Stimulated activated CD8-positive, alpha-beta memory T cell treated with anti-CD3 and anti-CD28 coated beads, Interleukin-15, amount 100 ng/mL, for 4 hours (primary cell): ENCODE results near the gene NRP1.

Experiments used
- DNase-seq, 2 donors: peaks; one replicate each; pipeline ENCODE4 v3.0.0-alpha.2; 2020; ENCODE audit warnings: low read depth in 2 of 2

Gene NRP1

GRCh38 chr10:33183655-33184054, 150.8 kb downstream of the NRP1 start:
- DNase-seq: no peak

- no peak for DNase-seq
Measured at GRCh38 chr10:33180921-33181320, 153.5 kb downstream of the NRP1 start.

DNA sequence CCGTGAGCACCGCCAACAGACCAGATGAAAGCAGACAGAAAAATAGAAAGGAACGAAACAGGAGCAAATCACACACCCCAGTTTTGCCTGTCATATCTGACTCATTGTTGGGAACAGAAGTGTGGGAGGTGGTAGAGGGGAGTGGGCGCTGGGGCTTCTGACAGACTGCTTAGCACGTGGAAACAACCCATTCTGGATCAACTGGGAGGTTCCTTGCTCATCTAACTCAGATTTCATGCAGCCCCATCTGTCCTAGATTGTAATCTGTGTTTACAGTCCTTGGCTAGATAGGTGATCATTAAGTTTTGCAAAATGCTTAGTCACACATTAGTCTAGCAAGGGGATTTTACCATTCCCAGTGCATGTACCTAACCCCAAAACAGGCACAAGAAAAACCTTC, 154.1 kb downstream of the NRP1 start:
- DNase-seq: no peak

GRCh38 chr10:33179067-33179466, 155.4 kb downstream of the NRP1 start:
- DNase-seq: no peak

DNA sequence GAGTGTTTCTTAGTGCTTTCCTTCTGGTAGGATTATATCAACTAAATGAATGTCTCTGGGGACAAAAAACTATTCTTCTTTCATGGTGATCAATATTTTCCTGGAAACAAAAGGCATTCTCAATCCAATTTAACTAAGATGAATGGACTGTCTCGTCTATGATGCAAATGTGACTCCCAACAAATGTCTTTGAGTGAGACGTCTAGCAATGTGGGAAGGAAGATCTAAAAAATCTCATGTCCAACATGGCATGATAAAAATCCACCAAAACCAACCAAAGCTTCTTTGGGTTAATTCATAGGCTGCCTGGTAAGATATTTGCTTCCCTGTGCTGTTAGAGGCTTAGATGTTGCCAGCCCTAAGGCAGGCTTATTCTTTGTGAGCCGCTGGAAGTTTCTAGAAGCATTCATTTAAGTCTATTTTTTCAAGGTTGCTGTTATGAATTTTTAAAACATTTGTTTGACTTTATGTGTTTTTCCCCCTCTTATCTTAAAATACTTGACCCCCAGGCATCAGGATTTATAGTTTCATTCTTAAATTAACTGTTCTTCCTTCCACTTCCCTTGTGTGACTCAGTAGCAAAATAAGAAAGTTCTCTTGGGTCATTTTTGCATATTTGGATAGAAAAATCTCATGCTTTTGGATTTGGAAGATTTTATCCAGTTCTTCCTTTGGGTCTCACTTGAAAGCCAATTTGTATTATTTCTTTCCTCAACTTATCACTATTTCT, 156.3 kb downstream of the NRP1 start:
- DNase-seq: no peak

GRCh38 chr10:33176688-33177087, 157.8 kb downstream of the NRP1 start:
- DNase-seq: no peak

DNA sequence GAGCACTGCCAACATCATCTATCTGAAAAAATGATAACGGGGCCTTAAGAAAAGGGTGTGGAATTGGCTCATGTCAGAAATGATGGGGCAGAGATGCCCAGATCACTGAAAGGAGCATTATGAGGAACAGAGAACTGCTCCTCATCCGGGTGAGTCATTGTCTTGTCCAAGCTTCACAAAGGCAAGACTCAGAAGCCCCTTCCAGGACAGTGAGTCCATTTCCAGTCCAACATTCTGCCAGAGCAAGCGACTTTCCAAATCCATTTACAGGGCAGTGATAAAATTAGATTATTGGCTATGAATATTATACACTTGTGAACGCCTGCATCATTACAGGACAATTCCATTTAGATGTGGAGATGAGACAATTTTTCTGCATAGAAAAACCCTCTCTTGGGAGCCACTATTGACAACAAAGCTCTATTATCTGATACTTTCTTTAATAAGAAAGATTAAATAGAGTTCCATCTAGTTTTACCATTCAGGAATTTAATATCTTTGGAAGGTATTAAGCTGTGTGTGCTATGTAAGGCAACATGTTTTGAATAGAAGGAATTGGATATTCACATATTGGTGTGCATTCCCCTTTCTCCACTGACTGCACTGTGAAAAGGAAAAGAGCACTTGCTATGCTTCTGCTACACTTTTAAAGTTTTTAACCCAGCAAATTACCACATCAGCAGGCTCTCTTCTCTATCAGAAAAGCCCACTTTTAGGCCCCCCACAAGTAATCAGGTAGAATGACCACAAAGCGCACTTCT, 159.6 kb downstream of the NRP1 start:
- DNase-seq: no peak

DNA sequence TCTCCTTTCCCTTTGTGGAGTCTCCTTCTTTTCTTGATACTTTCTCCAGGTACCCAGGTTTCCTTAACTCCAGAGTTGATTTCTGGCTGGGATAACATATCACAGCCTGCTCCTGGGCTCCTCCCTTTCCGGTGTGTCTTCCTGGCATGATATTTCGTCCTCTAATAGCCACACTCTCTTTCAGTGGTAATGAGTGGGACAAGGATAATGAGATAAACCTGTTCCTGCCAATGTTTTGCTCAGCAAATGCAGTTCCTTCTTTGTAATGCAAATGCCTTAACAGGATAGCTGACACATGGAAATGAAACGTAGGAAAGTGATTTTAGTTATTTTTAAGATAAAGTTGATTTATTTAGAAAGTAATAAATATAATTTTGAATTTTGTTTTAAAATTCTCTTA, 168.6 kb downstream of the NRP1 start:
- DNase-seq: no peak

GRCh38 chr10:33164060-33164709, 170.3 kb downstream of the NRP1 start:
- no peak for DNase-seq

GRCh38 chr10:33162248-33162575, 172.3 kb downstream of the NRP1 start:
- no peak for DNase-seq

GRCh38 chr10:33161550-33162247, 172.8 kb downstream of the NRP1 start:
- no peak for DNase-seq

DNA sequence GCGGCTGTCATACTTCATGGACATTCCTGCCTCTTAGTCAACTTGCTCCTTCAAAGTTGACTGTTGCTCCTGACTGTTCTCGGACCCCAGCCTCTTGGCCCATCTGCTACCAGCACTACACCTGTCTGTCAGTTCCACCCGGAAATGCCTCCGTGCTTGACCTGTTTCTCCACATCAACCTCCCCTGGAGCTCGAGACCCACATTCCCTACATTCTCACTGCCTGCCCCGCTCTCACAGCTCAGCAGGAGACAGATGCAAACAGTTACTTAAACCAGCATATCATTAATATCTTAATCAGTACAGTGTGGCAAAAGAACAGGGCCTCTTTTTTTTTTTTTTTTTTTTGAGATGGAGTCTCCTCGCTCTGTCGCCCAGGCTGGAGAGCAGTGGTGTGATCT, 174.3 kb downstream of the NRP1 start:
- DNase-seq: no peak

GRCh38 chr10:33157103-33157502, 177.4 kb downstream of the NRP1 start:
- no peak for DNase-seq

DNA sequence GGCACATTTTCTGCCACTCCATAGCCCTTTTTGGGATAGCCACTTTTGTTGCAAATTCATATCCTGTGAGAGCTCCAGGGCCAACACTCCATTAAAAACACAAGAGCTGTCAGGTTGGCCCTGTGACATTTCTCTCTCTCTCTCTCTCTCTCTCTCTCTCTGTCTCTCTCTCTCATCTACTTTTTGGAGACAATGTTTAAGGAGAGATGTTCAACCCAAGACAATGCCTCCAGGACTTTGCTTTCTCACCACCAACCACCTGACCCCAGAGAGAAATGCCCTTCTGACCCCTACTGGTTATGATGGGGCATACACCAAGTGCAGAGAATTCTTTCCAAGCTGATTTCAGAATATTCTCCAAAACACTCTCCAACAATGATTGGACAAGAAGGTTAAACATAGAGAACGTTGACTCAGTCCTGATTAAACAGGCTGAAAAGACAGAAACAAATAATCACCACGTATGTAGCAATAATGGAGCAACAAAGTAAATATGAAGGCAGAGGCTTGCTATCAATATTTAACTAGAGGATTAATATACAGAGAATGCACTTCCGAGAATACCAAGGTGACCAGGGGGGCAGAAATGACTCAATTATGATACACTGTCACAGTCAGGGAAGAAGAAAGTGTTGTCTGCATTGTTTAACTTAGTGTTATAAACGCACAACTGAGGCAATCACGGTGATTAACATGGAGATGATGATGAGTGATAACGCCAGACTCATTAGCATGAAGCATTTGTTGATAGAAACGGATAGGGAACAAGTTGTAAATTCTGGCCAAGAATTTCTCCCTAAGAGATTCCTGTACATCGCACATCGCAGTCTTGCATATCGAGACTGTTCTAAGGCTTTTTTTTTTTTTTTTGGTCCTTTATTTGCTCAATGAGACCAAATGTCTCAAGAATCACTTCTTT, 178.5 kb downstream of the NRP1 start:
- DNase-seq: no peak

- no peak for DNase-seq
Measured at GRCh38 chr10:33154590-33154989, 179.9 kb downstream of the NRP1 start.

DNA sequence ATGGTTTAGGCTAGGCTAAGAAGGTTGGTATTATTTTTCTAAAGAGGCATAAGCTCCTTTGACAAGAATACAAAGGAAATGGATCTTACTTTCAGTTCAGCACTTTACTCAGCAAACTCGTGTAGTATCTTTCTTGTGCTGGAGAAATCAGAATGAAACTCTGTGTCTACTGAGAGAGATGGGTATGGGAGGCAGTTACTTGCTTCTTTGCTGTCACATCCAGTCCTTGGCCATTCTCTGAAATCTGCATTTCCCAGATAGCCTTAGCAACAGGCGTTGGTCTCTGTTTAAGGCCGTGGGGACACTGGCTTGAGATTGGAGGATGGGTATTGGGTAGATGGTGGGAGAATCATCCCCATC, 180.5 kb downstream of the NRP1 start:
- DNase-seq: no peak

DNA sequence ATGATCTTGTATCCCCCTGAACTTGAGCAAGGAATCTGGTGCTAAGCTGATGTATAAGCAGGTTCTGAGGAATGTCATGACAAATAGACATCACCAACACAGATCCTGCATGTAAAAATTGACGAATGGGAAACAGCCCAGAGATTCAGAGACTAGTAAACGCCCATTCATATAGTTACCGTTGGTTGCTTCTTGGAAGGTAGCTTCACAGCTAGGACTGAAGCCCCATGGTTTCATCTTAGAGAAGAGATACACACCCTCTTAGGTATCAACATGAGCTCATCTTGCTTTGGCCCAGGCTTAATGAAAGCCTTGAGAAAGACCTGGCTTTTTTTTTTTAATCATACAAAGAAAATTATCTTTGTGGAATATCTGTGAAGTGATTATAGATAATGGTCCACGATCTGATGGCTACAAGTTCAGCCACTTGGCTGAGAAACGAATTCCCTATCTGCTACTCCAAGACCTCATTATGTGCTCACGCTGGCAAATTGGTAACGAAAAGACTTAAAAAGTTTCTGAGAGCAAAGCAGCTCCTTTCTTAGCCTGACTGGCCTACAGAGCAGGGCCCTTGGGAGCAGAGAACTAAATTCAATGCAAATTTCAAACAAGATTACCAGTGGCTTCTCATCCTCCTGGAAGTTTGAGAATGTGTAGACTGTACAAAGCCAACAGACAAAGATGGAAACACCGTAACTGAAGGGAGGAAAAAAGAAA, 181.1 kb downstream of the NRP1 start:
- DNase-seq: no peak

DNA sequence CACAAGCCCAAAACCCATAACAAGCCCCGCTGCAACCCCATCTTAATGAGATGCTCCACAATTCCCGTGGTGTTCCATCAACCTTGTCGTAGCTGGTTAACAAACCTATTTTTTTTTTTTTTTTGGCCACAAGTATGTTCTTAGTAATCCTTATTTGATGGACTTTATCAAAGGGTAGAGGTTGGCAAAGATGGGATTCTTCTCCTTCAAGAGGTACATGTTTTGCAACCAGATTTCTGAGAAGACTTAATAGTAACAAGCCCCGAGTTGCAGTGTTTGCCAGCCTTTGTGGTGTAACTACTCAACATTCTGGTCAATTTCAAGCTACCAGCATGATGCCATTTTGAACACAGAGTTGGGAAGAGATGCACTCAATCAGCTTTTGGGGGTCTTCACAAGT, 181.7 kb downstream of the NRP1 start:
- DNase-seq: no peak

DNA sequence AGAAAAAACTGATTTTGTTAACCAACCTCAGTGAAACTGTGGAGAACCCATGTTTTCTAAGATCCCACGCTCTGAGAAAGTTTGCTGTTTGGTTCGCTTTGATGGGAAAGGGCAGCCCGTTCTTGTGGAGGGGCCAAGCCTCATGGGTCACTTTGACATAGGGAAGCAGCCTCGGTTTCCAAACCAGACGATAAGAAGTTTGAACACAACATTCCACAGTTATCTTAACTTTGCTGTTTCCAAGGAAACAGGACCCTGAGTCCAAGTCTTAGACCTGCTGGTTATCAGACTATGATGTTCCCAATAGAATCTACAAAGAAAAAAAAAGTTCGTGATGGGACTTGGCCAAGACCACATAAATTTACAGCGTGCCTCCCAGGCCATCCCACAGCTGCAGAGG, 182.3 kb downstream of the NRP1 start:
- no peak for DNase-seq

GRCh38 chr10:33151344-33151864, 183.1 kb downstream of the NRP1 start:
- no peak for DNase-seq

DNA sequence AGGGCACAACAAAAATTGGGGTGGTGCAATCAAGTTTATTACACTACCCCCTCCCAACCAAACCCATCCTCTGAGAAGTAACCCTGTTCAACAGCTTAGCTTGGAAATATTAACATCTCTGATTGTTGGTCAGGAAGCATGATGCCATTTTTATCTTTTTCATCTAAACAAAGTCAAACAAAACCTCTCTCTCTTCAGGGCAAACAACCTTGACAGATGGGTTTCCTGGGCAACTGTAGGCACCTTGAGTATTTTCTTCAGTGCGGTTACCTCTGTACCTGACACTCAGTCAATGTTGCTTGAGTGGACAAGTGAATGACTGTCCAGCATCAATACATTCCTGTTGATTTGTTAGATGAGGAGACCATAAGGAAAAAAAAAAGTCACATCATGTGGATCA, 183.6 kb downstream of the NRP1 start:
- no peak for DNase-seq
